Nucleus accumbens (tissue), 56 donors: Measurements from ENCODE around the gene PCNP.
"Not testable (repeated sequence)": the region's sequence is repeated elsewhere in the genome, so short reads cannot be mapped to it uniquely, and the experiment has no call there.

ENCODE experiments used
- DNase-seq, 56 donors: peaks; one replicate each; lab custom pipeline; 2025; lab: John Stamatoyannopoulos, UW

PCNP gene

DNA sequence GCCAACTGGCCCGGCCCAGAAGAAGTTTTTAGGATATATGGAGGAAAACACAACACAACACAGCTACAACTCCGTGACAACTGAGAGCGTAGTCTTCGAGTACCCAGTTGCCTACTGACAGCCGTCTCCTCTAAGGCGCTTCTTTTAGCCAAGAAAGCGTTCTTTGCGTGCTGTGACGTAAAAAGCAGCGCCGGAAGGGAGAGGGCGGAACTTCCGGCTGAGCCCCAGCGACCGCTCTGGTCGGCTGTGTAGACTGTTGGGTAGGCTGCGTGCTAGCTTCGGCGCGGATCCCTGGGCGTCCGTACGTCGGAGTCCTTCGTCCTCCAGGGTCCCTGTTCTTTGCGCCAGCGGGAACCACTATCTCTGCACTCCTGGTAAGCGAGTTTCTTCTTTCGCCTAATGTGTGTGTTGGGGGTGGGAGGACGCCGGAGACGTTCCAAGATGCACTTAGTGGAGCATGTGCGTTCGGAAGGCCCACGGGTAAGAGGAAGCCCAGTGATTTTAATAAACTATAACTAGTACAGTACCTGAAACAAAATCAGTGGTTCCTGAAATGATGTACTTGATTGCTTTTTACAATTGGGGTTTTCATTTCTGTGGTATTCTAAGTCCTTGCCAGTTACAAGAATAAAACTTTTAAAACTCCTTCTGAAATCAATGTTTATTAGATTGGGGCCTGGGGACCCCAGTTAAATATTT, 12.2 kb upstream of the PCNP start, which contains the start of gene TRMT10C:
TRMT10C (plus strand) TSS at position 239 of the 699 bp plus-strand sequence. CDS start 2,914 bp downstream, outside the sequence.
- DNase-seq: peak; percentile 15 to 95 (median 84)

DNA sequence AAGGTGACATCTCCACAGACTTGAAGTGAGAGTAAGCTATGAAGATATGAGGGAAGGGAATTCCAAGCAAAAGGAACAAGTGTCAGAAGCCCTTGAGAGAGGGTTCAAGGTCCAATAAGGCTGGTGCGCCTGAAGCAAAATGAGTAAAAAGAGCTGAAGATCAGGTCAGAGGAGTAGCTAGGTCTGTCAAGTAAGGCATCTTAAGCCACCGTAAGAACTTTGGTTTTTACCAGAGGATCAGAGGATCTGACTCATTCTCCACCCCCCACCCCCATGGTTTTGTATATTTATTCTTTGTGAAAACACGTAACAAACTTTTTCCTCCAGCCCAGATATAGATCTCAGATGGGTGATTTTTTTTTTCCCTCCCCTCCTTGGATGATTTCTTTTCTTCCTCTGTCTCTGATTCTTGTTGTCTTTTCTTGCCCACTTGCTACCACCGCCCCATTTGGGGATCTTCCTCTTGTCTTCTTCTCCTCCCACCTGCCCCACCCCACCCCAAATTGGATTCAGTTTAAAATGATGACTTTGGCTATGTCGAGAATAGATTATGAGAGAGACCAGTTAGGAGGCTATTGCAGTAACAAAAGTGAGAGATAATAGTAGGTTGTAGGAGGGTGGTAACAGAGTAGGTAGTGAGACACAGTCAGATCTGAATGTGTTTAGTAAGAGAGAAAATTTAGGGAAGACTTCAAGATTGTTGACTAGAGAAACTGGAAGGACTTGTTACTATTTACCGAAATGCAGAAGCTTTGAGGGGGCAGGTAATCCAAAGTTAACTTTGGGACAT, 6.3 kb upstream of the PCNP start:
- DNase-seq: no peak

DNA sequence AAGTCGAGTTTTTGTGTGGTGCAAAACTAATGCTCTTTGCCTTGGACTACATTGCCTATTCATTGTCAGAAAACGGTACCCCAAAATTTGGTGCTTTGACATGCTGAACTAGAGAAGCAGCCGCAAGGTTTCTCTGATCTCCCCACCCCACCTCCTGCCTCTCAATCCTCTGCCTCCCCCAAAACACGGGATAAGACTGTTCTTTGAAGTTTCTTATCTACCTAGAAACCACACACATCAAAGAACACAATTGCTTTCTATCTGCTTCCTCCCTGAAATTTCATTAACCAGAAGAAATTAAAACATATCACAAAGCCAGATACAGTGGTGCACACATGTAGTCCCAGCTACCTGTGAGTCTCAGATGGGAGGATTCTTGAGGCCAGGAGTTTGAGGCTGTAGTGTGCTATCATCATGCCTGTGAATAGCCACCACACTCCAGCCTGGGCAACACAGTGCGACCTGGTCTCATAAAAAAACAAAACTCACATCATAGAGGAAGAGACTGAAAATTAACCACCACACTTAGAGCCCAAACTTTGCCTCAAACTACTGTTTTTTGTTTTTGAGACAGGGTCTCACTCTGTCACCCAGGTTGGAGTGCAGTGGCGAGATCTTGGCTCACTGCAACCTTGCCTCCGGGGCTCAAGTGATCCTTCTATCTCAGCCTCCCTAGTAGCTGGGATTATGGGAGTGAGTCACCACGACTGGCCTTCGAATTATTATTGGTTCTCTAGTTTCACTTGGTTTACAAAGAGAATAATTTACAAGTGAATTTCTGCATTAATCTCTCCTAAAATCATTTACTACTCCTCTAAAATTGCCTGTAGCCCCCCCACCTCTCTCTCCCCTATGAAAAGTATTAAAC, 2.7 kb upstream of the PCNP start:
- no peak for DNase-seq

DNA sequence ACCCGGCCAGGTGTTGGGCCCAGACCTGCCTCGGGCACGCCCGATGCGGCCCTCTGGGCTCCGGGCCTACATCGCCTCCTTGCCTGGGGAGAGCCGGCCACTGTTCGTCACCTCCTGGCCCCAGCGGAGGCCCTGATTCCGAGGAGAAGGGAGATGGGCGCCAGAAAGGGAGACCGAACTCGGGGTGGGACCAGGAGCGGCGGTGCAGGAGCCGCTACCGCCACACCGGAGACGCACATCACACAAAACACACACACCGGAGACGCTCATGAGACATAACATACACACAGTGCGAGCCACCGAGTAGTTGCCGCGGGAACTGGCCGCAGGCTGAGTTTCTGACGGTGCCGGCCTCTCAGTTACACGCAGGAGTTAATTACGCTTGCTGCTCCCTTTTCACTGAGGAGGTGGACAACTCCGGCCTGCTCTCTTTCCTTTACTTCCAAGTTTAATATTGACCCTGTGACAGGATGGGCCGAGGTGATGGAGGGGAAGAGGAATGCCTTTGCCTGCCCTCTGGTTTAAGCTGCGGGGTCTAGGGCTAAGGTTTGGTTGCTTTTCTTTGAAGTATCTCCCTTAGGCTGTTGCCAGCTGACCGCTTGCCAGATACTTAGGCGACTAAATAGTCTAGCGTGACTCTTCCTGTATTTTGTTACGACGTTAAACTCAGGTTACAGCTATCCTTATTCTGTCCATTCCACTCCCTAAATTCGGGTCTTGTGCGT, 570 bp downstream of the PCNP start:
- peak in 26 of 56 donors; percentile 14 to 80 (median 44) for DNase-seq

DNA sequence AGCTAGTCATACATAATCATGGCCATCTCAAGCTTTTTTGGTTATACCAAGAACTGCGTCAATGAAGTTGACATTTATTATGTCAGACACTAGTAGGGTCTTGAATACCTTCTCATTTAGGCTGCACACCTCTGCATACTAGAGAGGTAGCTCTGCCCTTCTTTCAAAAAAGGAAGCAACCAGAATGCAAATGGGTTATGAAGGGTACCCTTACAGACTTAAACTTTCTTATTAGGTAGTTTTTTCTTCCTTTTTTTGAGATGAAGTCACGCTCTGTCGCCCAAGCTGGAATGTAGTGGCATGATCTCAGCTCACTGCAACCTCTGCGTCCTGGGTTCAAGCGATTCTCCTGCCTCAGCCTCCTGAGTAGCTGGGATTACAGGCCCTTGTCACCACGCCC, 3.3 kb downstream of the PCNP start:
- no peak for DNase-seq

DNA sequence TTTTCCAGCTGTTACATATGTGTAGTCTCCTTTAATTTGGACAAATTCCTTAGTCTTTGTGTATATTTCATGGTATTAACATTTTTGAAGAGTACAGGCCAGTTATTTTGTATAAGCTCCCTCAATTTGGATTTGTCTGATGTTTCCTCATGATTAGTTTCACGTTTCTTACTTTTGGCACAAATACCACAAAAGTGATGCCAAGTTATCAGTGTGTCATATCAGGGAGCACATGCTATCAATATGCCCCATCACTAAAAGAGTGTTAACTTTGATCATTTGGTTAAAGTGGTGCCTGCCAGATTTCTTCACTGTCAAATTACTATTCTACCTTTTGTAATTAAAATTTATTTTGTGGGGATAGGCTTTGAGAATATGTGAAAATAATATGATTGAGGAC, 14.6 kb downstream of the PCNP start:
- no peak for DNase-seq

DNA sequence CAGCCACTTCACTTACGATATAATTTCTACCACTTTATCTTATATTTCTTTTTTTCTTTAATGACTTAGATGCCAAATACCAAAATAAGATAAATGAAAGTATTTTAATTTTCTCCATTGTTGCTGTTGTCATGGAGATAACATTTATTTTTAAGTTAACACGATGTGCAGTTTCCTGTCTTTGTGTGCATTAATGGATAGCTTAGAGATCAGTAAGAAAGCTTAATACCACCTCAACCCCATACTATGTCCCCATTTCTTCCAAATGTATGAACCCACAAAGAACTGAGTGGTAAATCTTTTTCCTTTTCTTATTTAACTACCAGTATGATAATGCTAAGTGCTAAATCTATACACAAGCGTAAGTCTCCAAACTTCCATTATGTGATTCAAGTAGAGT, 17.1 kb downstream of the PCNP start:
- DNase-seq: no peak

DNA sequence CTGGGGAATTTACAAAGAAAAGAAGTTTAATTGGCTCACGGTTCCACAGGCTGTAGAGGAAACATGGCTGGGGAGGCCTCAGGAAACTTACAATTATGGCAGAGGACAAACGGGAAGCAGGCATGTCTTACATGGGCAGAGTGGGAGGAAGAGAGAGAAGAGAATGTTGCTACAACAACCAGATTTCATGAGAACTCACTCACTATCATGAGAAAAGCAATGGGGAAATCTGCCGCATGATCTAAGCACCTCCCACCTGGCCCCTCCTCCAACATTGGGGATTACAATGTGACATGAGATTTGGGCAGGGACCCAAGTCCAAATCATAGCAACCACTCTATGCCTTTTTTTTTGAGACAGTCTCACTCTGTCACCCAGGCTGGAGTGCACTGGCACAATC, 28.8 kb downstream of the PCNP start:
- peak in 1 of 56 donors; percentile 1 for DNase-seq

DNA sequence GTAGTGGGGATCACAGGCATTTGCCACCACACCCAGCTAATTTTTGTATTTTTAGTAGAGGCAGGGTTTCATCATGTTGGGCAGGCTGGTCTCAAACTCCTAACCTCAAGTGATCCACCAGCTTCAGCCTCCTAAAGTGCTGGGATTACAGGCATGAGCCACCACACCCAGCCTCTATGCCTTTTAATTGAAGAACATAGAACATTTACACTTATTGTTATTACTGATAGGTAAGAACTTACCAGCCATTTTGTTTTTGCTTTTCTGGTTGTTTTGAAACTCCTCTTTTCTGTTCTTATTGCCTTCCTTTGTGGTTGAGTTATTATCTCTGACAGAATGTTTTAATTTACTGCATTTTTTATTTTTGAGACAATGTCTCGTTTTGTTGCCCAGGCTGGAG, 29.2 kb downstream of the PCNP start:
- no peak for DNase-seq

DNA sequence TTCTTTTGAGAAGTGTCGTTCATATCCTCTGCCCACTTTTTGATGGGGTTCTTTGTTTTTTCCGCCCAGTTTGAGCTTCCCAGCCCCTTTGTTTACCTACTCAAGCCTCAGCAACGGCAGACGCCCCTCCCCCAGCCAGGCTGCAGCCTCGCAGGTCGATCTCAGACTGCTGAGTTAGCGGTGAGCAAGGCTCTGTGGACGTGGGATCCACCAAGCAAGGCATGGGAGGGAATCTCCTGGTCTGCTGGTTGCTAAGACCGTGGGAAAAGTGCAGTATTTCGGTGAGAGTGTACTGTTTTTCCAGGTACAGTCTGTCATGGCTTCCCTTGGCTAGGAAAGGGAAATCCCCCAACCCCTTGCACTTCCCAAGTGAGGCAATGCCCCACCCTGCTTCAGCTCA, 31.4 kb downstream of the PCNP start:
- DNase-seq: not testable (repeated sequence)

DNA sequence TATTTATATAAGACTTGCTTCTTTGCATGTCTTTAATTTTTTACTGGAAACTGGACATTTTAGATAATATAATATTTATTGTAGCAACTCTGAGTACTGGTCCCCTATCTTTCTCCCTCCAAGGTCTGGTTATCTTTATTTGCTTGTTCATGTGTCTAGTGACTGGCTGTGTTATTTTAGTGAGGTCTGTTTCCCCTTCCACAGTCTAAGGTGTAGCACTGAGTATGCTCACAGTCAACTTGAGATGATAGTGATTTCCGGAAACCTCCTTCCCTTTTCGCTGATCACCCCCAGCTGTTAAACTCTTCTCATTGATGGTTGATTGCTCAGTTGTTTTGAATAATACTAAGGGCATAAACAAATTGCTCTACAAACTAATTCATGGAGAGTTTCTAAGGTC, 37.0 kb downstream of the PCNP start:
- DNase-seq: no peak

DNA sequence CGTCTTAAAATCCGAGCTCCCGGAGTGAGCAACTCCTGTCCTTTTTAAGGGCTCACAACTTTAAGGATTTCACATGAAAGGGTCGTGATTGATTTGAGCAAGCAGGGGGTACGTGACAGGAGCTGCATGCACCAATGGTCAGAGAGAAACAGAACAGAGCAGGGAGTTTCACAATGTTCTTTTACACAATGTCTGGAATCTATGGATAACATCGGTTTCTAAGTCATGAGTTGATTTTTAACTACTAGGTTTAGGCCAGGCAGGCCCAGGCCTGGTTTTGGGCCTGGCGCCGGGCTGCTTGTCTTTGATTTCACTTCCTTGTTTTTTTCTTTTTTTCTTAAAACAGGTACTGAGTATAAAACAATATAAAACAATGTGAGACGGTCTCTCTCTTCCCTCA, 39.0 kb downstream of the PCNP start:
- not testable (repeated sequence) for DNase-seq

DNA sequence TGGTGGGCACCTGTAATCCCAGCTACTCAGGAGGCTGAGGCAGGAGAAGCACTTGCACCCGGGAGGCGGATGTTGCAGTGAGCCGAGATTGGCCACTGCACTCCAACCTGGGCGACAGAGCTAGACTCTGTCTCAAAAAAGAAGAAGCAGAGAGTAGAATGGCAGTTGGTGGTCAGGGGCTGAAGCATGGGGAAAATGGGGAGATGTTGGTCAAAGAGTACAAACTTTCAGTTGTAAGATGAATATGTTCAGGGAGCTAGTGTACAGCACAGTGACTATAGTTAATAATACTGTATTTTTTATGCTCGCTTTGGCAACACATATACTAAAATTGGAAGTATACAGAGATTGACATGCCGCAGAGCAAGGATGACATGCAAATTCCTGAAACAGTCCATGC, 41.5 kb downstream of the PCNP start:
- no peak for DNase-seq

DNA sequence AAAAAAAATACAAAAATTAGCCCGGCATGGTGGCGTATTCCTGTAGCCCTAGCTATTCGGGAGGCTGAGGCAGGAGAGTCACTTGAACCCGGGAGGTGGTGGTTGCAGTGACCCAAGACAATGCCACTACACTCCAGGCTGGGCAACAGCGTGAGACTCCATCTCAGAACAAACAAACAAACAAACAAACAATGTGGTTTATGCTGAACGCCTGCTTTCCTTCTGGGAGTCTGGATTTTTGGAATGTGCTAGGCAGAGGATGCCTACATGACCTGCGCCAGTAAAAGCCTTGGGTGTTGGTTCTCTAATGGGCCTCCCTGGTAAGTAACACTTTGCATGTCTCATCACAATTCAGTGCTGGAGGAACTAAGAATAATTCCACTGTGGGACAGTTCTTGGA, 43.5 kb downstream of the PCNP start:
- DNase-seq: no peak

DNA sequence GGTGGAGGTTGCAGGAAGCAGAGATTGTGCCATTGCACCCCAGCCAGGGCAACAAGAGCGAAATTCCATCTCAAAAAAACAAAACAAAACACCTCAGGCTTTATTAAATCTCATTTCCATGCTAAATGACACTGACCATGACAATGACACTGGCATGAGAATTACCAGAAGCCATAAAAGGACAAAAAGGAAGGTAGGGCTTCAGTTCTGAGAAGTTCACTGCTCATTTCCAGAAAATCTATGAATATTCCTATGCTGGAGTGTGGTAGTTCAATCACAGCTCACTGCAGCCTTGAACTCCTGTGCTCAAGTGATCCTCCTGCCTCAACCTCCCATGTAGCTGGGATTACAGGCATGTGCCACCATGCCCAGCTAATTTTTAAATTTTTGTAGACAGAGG, 44.7 kb downstream of the PCNP start:
- no peak for DNase-seq

DNA sequence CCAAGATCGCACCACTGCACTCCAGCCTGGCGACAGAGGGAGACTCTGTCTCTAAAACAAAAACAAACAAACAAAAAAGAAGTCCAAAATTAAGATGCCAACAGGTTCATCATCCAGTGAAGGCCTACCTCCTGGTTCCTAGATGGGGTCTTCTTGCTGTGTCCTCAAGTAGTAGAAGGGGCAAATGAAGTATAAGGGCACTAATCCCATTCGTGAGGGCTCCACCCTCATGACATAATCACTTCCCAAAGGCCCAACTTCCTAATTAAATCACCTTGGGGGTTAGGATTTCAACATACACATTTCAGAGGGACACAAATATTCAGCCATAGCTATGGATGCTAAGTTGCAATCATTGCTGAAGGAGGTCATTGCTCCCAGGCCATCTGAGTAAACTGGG, 45.8 kb downstream of the PCNP start:
- no peak for DNase-seq

DNA sequence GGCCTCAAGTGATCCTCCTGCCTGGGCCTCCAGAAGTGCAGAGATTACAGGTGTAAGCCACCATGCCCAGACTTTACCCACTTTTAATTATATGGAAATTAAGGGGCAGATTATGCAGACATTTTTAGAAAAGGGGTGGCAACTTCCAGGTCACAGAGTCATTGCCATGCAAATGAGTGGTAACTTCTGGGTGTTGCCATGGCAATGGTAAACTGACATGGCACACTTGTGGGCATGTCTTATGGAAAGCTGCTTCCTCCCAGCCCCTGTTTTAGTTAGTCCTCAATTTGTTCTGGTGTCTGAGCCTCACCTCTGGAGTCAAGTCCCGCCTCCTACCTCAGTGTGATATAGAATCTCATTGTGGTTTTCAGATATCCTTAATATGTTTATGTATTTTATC, 49.7 kb downstream of the PCNP start:
- DNase-seq: no peak

DNA sequence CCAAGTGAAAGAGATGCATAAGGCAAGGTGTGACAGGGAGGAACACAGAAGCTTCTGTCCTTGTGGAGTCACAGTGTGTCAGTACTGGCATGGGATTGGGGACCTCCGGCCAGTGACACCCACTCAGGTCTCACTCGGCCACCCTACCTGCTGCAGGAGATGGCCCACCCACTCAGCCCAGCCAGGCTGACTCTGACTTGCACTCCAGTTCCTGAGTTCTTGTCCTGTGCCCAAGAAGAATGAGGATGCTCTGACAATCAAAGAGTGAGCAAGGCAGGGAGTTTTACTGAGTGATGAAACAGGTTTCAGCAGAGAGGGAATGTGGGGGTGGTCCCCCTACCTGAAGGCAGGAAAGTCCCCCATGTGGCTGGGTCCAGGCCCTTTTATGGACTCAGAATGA, 50.9 kb downstream of the PCNP start:
- no peak for DNase-seq

DNA sequence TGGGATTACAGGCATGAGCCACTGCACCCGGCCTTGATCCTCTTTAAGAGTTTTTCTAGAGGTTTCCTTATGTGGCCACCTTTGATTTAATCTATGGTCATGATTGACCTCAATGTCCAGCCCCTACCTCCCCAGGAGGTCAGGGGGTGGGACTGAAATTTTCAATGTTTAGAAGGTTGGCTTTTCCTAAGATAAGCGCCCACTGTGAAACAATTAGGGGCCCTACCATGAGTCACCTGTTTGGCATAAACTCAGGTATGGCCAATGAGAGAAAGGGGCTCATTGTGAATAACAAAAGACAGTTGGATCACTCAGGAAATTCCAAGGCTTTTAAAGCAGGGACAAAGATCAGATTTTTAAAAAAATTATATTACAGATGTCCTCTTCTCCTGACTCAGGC, 51.9 kb downstream of the PCNP start:
- no peak for DNase-seq

DNA sequence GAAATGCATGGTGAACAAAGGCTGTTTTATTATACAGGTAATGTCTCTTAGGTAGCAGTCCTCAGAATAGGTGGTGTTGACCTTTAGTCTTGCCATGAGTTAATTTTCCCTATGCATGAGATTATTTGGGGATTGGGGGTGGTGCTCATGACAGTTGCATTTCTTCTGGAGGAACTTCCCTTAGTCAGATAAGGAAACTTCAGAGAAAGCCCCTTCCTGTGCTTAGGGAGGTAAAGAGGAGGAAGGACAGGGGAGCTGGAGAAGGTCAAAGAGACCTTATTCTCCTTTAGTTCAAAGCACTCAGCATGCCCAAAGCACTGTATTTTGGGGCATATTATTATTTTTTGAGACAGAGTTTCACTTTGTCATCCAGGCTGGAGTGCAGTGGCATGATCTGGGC, 55.2 kb downstream of the PCNP start:
- DNase-seq: no peak
